ENCODE results near the gene SPRY4.

The SPRY4 gene

DNA sequence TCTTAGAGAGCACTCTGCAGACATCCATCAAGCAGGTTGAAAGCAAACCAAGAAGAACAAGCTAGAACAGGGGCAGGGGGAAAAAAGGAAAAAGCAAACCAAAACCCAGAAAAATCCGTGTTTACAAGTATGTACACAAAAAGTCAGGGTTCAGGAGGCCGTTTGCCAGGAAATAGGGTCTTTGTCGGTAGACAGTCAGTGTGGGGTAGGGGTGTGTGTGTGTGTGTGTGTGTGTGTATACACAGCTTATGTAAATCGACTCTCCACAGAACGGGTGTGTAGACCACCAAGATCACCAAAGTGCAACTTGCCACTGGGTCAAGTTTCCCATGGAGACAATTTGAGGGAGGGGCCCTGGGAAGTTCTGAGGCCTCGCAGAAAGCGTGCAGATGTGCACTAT is 13.1 kb downstream of the SPRY4 start (continued):
- TF ChIP-seq PATZ1 (CRISPR knock-in tag; IDR thresholded peaks at IDR 0.05; ENCODE audit: borderline replicate concordance) (no peak), ZFP30 (CRISPR knock-in tag; IDR thresholded peaks at IDR 0.05) (no peak), ISL1 (CRISPR knock-in tag; IDR thresholded peaks at IDR 0.05) (no peak), TSHZ2 (CRISPR knock-in tag; IDR thresholded peaks at IDR 0.05) (no peak), TOX (CRISPR knock-in tag; IDR thresholded peaks at IDR 0.05; ENCODE audit: borderline replicate concordance) (no peak), ZNF8 (CRISPR knock-in tag; IDR thresholded peaks at IDR 0.05) (no peak), TCF4 (CRISPR knock-in tag; IDR thresholded peaks at IDR 0.05; ENCODE audit: borderline replicate concordance) (no peak), OSR1 (CRISPR knock-in tag; IDR thresholded peaks at IDR 0.05) (no peak), SNAI2 (CRISPR knock-in tag; IDR thresholded peaks at IDR 0.05) (no peak), ARNTL (CRISPR knock-in tag; IDR thresholded peaks at IDR 0.05; ENCODE audit: borderline replicate concordance, low read depth) (no peak), BACH2 (CRISPR knock-in tag; IDR thresholded peaks at IDR 0.05; ENCODE audit: borderline replicate concordance) (no peak)

- TF ChIP-seq TOX (CRISPR knock-in tag; IDR thresholded peaks at IDR 0.05; ENCODE audit: borderline replicate concordance), result no peak
- TF ChIP-seq ISL1 (CRISPR knock-in tag; IDR thresholded peaks at IDR 0.05), result no peak
- no peak for TF ChIP-seq SNAI2 (CRISPR knock-in tag; IDR thresholded peaks at IDR 0.05)
- TF ChIP-seq RARB (CRISPR knock-in tag; IDR thresholded peaks at IDR 0.05), result no peak
- TF ChIP-seq CSRNP3 (CRISPR knock-in tag; IDR thresholded peaks at IDR 0.05), result no peak
- TF ChIP-seq PPARA (CRISPR knock-in tag; IDR thresholded peaks at IDR 0.05; ENCODE audit: borderline replicate concordance), result no peak
- TF ChIP-seq, protein P1, sequence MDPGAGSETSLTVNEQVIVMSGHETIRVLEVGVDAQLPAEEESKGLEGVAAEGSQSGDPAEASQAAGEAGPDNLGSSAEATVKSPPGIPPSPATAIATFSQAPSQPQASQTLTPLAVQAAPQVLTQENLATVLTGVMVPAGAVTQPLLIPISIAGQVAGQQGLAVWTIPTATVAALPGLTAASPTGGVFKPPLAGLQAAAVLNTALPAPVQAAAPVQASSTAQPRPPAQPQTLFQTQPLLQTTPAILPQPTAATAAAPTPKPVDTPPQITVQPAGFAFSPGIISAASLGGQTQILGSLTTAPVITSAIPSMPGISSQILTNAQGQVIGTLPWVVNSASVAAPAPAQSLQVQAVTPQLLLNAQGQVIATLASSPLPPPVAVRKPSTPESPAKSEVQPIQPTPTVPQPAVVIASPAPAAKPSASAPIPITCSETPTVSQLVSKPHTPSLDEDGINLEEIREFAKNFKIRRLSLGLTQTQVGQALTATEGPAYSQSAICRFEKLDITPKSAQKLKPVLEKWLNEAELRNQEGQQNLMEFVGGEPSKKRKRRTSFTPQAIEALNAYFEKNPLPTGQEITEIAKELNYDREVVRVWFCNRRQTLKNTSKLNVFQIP (CRISPR knock-in tag; IDR thresholded peaks at IDR 0.05; ENCODE audit: borderline replicate concordance, low read depth), result no peak
- TF ChIP-seq ZFP3 (CRISPR knock-in tag; IDR thresholded peaks at IDR 0.05), result no peak
- no peak for TF ChIP-seq ZNF8 (CRISPR knock-in tag; IDR thresholded peaks at IDR 0.05)
- TF ChIP-seq BACH2 (CRISPR knock-in tag; IDR thresholded peaks at IDR 0.05; ENCODE audit: borderline replicate concordance), result no peak
- TF ChIP-seq ZNF70 (CRISPR knock-in tag; IDR thresholded peaks at IDR 0.05), result no peak
- TF ChIP-seq PATZ1 (CRISPR knock-in tag; IDR thresholded peaks at IDR 0.05; ENCODE audit: borderline replicate concordance), result no peak
- no peak for TF ChIP-seq ZC3H10 (CRISPR knock-in tag; IDR thresholded peaks at IDR 0.05)
- TF ChIP-seq TSHZ2 (CRISPR knock-in tag; IDR thresholded peaks at IDR 0.05), result no peak
- TF ChIP-seq ZFP30 (CRISPR knock-in tag; IDR thresholded peaks at IDR 0.05), result no peak
- no peak for TF ChIP-seq GLIS3 (CRISPR knock-in tag; IDR thresholded peaks at IDR 0.05)
- no peak for ATAC-seq
Observed at GRCh38 chr5:142310803-142311202, 14.0 kb downstream of the SPRY4 start.

All from SK-N-SH treated with all-trans-retinoic acid at 6 μM for 48 hours (cell line).